Measurements from ENCODE around the gene PLEKHH1.
"Not testable (repeated sequence)": the region's sequence is repeated elsewhere in the genome, so short reads cannot be mapped to it uniquely, and the experiment has no call there.

PLEKHH1 gene

DNA sequence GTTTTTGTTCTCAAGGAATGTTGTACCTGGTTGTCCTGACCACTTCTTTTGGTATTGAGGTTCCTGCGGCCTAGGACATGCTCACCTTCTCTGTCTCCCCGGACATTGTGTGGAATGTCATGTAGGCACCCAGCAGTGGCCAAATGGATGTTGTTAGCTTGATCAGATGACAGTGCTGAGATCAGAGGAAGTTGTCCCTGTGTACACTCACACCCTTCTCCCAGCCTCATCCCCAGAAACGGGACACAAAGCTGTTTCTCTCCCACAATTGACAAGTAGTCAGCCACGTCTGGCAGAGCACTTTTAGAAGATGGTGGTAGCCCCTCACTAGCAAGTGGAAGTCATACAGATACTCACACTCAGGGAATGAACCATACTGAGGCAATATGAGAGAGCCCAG, 3.0 kb downstream of the PLEKHH1 start:
- no peak for DNase-seq

DNA sequence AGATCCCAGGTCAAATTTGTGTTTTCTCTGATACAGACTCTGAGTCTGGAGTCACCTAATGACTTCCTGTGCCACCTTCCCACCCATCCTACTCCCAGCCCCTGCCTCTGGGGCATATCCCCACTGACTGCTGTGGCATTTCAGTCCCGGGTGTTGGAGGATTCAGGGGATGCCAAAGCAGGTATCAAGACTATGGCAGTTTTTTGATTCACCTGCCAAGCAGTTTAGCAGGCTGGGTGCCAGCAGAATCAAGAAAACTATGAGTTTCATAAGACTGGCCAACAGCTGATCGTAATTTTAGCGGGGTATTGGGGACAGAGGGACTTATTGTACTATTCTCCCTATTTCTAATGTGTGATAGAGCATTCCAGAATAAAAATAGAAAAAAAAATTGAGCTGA, 4.6 kb downstream of the PLEKHH1 start:
- no peak for DNase-seq

GRCh38 chr14:67538501-67538900, 5.4 kb downstream of the PLEKHH1 start:
- DNase-seq: no peak

- DNase-seq: no peak
Measured at GRCh38 chr14:67539116-67539515, 6.0 kb downstream of the PLEKHH1 start.

GRCh38 chr14:67541448-67542387, 8.6 kb downstream of the PLEKHH1 start:
- no peak for DNase-seq

GRCh38 chr14:67542620-67543019, 9.5 kb downstream of the PLEKHH1 start:
- not testable (repeated sequence) for DNase-seq

DNA sequence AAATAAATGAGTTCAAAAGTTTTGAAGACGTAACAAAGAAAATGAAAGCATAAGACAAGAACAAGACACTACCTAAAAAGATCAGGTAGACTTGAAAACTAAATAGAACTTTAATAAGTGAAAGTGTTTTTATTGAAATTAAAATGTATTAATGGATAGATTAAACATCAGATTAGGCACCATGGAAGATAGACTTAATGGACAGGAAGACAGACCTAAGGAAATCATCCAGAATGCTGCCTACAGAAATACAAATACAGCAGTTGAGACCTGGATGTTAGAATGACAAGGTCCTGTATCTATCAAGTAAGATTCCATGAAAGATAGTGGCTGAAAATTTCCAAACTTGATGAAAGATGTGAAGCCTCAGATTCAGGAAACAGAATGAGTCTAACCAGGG, 11.5 kb downstream of the PLEKHH1 start:
- DNase-seq: no peak

DNA sequence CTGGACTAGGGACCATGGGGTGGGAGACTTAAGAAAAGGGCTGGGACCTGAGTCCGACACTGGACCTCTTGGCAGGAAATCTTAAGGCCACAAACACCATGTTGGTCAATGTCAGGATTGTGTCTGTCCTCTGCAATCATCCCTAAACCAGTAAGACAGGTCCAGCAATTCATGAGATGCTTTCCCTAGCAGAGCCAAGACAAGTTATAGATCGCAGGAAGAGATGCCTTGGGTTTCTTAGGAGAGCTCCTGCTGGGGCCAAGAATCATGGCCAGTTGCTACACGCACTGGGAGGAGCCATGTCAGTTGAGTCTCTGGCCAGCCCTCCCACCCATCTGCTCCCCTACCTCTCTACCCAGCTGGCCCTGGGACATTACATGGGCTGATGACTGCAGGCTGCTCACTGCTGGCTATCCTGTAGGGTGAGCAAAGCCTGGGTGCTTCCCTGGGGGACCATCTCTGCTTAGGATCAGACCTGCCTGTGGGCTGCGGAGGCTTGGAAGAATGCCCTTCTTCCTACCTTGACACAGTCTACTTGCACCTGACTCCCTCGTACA, 14.2 kb downstream of the PLEKHH1 start:
- DNase-seq: no peak

- no peak for DNase-seq
Measured at GRCh38 chr14:67549734-67550133, 16.6 kb downstream of the PLEKHH1 start.

- no peak for DNase-seq
Measured at GRCh38 chr14:67551123-67551522, 18.0 kb downstream of the PLEKHH1 start.

DNA sequence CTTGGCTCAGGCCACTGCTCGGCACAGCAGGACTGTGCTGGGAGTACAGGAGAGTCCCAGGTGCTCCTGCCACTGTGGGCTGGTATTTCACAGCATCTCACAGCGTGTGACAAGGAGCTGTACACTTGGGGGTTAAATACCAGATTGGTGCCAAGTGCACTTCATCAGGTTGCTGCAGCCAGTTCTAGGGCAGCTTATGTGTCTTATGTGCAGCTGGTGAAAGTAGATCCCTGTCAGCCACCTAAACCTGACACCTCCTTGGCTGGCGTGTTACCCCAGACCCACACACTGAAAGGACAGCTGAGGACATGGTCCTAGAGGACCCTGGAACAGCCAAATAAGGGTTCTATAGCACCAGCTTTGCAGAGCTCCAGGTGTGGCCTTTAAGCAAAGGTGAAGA, 18.9 kb downstream of the PLEKHH1 start:
- no peak for DNase-seq

- DNase-seq: no peak
Measured at GRCh38 chr14:67553547-67553946, 20.5 kb downstream of the PLEKHH1 start.

- no peak for DNase-seq
Measured at GRCh38 chr14:67554341-67554740, 21.3 kb downstream of the PLEKHH1 start.

DNA sequence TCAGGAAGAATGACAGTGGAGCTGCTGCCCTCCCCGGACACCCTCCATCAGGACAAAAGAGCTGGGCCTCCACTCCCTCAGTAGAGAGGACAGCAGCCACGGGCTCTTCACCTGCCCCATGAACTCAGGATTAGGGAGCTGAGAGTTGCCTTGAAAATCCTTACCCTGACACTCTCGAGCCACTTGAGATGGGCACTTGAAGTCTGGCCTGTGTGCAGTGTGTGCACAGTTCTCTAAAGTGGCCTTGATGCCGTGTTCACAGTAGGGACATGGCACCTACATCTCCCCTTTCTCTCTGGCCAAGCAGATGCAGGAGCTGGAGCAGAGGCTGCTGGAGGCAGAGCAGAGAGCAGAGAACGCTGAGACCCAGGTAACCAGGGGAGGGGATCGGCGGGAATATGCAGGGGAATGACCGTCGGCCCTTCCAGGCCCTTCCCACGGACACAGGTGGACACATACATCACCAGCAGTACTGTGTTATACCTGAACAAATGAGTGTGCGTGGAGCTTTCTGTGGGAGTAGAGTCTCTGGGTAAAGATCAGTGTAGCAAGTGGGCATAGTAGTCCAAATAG, 22.5 kb downstream of the PLEKHH1 start:
- DNase-seq: no peak

GRCh38 chr14:67556671-67557070, 23.6 kb downstream of the PLEKHH1 start:
- DNase-seq: no peak

- DNase-seq: no peak
Measured at GRCh38 chr14:67557118-67557517, 24.0 kb downstream of the PLEKHH1 start.

DNA sequence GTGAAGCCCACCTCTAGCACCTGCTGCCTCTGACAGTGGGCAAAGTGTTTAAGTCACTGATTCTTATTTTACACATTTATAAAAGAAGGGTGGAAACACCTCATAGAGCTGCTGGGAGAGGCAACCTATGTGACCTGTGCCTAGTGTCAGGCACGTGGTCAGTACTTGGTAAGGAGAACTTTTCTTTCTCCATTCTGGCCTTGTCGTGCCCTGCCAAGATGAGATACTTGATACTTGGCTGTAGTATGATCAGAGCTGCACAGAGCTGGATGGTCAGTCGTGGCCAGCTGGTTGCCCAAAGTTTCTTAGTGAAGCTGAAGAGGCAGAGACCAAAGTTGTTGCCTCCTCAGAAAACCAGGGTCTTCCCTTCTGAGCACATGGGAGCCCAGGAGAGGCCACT, 24.6 kb downstream of the PLEKHH1 start:
- no peak for DNase-seq

GRCh38 chr14:67559639-67560038, 26.5 kb downstream of the PLEKHH1 start:
- no peak for DNase-seq

DNA sequence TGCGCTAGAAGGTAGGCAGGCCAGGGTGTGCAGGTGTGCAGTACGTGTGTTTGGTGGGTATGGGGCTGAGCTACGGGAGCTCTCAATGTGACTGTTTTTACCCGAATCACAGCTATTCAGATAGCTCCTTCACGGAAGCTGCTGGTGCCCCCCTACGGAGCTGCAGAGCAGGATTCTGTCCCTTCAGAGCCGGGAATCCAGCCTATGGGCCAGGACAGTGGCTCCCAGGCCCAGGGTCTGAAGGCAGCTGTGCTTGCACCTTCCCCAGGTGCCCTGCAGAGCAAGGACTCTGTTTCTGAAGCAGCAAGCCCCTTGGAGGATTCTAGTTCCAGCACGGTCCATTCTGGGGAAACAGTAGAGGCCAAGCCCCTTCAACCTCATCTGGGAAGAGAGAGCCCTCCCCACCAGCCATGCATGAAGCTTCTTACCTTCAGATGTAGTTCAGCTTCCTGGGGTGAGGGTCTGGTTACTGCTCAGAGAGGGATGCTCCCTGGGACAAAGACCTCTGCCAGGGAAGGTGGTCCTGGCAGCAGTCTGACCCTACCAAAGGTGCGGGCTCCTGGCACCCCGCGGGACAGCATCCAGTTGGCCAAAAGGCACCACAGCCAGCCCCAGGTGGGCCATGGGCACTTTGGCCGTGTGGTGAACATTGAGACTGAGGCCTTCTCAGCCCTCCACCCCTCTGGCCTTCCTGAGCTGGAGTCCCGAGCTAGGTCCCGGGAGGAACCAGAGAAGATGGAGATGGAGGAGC, 29.1 kb downstream of the PLEKHH1 start:
- no peak for DNase-seq

GRCh38 chr14:67562776-67563150, 29.7 kb downstream of the PLEKHH1 start:
- DNase-seq: no peak

GRCh38 chr14:67564236-67564635, 31.1 kb downstream of the PLEKHH1 start:
- DNase-seq: no peak

DNA sequence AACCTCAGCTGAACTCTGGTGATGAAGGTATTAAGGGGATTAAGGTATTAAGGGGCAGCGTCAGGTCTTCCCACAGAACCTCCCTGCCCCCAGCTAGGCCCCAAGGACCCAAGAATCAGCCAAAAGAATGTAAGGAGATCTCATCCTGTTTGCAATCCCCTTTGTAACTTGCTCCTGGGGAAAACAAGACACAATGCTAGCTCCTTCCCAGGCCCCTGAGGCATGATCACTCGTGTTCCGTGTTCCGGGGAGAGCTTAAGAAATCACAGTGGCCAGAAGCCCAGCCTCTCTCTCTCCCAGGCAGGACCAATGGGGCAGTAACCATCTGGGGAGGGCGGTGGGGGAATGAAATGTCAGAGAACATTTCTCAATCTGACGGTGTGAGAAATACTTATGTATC, 33.8 kb downstream of the PLEKHH1 start:
- no peak for DNase-seq

- DNase-seq: no peak
Measured at GRCh38 chr14:67567654-67568053, 34.6 kb downstream of the PLEKHH1 start.
